GM21737 (cell line): ENCODE results near the gene MYO7B.

Source experiments
- ATAC-seq: cut with Tn5 transposase; IDR thresholded peaks from one replicate; pipeline ENCODE4 v1.9.1; 2021; ENCODE audit warnings: mild to moderate bottlenecking, moderate library complexity; ENCODE audit not compliant: unreplicated experiment

The MYO7B gene

DNA sequence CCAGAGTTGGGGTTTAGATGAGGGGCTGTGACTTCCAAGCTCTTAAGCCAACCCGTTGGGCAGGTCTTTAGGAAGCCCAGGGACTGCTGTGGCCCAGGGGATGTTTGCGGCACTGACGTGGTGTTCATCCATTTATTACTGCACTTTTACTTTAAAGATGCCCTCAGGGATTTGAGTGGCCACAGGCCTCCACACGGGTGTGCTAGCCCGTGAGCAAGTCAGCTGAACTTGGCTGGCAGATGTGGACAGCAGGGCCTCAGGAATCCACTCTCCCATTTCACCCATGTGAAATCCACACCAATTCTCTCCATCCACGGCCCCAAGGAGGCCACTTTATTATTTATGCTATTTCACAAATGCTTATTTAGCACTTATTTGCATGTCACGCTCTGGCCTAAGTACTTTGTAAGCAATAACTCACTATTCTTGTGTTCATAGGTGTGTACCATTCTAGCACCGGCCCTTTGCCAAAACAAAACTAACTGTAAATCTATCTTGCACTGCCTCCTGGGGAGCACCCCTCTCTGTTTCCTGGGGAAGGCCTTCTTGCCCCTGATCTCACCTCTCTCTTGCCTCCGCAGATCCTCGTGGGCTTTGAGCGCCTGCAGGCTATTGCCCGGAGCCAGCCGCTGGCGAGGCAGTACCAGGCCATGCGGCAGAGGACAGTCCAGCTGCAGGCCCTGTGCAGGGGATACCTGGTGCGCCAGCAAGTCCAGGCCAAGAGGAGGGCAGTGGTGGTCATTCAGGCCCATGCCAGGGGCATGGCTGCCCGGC, 71.3 kb downstream of the MYO7B start:
- ATAC-seq = no peak

DNA sequence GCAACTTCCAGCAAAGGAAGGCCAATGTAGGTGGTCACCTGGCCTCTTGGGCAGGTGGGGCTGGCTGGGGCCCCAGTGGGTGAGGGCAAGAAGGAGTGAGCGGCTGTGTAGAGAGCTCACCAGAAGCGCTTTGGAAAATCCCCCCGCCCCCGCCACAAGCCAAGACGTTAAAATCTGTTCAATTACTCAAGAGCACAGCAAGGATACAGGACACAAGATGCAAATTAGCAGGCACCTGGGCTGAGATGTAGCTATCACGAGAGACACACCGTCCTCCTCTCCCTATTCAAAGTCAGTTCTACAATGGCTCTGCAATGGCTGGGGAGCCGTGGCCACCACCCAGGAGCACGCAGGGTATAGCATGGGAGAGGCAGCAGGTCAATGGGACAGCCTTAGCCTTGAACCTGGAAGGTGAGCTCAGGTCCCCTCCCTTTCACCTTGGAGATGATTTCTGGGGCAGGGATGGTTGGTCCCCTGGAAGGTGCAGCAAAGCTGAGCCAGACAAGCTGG, 72.0 kb downstream of the MYO7B start:
- ATAC-seq = no peak

DNA sequence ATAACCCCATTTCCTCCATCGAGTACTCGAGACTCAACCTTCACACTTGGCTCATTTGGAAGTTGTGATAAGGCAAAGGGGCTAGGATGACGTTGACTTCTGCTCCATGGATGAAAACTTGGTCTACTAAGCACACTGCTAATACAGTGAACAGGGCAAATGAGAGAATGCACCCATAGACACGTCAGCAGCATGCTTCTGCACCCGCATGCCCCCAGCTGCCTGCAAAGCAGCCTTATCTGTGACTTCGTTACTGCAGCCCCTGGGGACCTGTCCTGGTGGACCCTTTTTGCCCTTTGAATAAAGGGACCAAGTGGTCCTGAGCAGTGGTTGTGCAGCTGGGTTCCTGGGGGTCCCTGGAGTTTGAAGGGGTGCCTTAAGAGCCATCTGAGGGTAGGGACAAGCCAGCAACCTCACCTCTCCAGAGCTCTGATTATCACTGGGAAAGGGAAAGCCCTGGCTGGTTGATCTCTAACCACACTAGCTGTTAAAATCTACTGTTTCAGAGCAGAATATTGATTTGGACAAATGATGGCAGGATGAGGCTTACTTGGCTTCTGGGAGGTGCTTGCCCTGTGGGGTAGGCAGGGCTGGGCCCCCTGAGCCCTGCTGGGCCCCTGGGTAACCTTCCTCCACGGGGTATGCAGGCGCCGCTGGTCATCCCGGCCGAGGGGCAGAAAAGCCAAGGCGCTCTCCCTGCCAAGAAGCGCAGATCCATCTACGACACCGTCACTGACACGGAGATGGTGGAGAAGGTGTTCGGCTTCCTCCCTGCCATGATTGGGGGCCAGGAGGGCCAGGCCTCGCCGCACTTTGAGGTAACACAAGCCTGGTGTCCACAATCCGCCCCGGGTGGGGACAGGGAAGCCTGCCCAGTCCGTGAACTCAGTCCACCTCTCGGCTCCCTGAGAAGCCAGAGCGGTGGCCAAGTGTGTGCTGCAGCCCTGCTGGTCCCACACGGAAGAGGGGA, 72.9 kb downstream of the MYO7B start:
- no peak for ATAC-seq

DNA sequence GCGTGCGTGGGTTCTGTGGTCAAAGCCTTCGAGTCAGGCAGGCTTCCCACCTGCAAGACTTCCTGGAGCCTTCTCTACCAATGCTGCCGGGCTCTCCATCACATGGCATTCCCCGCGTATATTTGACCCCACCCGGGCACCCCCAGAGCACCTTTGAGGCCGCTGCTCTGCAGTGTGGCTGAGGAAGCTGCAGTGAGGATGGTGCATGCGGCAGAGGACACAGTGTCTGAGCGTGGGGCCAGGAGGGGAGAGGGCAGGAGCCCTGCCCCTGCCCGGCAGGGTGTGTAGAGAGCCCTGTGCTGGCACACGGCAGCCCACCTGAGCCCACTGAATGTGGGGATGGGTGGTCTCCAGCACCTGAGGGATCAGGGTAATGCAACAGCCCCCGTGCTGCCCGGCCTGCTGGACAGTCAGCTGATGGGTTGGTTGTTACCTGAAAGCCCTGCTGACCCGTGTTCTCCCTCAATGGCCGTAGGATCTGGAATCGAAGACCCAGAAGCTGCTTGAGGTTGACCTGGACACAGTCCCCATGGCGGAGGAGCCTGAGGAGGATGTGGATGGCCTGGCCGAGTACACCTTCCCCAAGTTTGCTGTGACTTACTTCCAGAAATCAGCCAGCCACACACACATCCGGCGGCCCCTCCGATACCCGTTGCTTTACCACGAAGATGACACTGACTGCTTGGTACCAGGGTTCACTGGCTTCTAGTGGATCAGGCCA, 73.7 kb downstream of the MYO7B start:
- no peak for ATAC-seq

DNA sequence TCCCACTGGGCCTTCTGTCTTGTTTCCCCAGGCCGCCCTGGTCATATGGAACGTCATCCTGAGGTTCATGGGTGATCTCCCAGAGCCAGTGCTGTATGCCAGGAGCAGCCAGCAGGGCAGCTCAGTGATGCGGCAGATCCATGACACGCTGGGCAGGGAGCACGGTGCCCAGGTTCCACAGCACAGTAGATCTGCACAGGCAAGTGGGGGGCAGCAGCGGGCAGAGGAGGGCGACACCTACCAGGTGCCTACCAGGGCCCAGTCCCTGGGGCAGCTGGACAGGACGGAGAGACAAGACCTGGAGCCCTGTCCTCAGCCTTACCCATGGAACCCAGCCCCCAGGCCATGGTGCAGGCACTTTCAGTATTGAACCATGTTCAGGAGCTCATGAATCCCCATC, 74.3 kb downstream of the MYO7B start:
- no peak for ATAC-seq

DNA sequence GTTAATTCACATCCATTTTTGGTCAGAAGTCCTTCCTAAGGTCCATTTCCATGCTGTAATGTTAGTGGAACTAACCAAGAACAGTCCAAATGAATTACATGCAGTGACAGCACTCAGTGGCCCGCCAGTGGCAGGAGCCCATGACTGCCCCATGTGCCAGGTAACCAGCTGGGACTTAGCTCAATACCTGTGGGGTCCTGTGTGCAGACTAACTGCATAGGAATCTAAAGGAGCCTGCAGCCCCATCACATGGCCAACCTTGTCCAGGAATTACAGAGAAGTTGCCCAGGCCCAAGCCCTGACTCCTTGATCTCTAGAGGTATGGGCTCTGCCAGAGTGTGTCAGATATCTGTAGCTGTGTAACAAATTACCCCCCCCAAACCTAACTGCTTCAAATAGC, 75.1 kb downstream of the MYO7B start:
- no peak for ATAC-seq

DNA sequence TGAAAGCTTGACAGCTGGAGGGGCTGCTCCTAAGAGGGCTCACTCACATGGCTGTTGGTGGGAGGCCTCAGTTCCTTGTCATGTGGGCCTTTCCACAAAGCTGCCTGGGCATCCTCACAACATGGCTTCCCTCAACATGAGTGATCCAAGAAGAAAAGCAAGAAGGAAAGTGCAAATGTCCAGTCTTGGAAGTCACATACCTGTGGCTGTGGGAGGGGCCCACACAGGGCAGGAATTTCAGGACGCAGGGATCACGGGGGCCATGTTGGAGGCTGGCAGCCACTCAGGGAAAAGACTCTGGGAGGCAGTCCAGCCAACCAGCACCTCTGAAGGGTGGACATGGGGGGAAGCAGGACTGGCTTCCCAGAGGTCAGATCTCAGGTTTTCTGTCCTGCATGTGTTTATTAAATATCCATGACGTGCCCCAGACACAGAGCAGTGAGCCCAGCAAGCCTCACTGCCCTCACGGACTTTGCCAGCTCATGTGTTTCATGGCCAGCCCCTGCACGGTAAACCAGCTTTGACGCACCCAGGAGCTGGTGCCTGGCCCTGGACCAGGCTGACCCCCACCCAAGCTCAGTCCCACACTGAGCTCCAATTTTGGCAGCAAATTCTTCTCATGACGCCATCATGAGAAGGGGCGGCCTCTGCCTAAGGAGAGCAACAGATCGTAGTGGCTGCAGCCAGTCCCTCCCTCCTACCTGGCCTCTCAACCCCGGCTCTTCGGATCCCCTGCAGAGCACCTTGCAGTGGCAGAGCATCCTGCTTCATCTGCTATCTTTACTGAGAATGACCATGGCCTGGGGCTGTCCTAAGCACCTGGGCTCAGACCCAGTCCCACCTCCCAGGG, 75.8 kb downstream of the MYO7B start:
- no peak for ATAC-seq

DNA sequence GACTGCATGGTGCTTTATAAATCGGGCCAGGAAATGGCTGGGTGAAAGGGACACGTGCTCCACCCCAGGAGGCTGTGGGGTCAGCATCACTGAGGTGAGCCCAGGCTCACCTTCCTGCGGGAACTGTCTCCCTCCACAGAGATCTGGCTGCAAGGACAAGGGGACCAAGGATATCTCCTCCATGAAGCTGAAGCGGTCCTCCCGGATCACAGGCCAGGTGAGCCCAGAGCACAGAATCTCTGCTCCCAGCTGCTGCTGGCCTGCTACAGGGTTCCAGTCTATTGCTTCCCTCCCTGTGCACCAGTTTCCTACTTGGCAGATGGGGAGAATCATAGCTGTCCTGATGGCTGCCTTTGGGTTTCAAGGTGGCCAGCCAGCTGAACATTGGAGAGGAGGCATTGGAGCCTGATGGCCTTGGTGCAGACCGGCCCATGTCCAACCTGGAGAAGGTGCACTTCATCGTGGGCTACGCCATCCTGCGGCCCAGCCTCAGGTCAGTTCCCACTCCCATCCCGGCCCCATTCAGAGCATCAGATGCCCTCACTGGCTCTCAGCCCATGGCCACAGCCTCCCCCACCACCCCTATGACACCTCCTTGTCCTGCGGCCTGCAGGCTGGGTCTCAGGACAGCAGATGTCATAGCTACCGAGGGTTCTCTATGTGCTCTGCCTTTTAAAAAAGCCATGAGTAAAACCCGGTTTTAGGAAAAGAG, 76.8 kb downstream of the MYO7B start:
- no peak for ATAC-seq

DNA sequence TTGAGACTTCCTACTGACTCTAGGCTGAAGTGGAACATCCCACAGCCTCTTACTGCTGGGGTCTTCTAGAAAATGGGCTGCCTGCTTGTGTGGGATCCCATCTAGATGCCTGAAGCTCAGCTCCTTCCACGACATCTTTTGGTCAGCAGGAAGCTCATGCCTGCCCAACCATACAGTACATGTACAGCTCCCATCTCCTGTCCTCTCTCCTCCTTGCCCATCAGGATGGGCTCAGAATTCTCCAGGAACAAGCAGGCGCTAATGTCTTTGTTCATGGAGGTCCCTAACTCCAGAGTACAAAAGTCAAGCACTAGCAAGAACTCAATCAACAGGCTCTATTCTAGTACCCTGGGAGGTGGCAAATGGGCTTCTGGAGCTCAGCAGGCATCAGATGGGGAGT, 78.8 kb downstream of the MYO7B start:
- no peak for ATAC-seq

DNA sequence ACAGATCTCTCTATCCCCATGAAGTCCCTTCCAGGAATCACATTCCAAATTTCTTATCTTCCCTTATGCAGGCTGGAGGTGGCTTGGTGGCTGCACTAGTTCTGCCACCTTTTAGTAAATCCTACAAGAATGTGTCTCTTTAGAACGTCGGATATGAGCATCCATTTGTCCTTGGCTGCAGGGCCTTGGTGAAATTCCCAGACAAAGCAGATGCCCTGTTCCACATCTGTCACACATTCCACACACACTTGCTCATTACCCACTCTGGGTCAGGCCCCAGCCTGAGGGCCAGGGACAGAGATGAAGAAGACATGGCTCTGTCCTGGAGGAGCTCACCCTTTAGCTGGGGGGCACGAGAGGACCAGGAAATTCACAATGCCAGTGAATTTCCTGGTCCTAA, 79.2 kb downstream of the MYO7B start:
- no peak for ATAC-seq

DNA sequence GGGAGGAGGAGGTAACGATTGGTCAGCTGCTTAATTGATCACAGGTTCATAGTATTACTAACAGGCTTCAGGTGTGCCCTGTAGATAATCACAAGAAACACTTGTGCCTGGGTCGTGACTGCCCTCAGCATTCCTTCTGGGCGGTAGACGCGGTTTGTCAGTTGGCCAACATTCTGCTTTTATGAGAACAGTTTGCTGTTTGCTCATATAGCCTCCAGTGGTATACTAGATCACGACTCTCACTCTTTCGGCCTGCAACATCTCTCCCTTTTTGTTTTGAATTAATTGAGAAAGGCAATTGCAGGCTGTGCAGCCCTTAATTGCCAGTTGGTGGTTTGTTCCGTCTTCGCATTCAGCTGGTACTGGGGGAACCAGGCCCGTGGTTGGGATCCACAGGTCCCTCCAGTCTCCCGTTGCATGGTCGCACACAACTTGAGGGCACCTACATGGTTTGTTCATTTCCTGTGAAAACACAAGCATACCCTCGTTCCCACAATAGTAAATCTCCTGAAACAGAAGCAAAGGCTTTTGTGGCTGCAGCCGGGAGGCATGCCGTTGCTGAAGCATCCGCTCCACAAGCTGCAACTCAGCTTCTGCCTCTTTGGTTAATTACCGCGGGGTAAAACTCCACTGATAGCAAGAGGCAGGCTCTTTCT, 80.2 kb downstream of the MYO7B start:
- ATAC-seq = no peak

DNA sequence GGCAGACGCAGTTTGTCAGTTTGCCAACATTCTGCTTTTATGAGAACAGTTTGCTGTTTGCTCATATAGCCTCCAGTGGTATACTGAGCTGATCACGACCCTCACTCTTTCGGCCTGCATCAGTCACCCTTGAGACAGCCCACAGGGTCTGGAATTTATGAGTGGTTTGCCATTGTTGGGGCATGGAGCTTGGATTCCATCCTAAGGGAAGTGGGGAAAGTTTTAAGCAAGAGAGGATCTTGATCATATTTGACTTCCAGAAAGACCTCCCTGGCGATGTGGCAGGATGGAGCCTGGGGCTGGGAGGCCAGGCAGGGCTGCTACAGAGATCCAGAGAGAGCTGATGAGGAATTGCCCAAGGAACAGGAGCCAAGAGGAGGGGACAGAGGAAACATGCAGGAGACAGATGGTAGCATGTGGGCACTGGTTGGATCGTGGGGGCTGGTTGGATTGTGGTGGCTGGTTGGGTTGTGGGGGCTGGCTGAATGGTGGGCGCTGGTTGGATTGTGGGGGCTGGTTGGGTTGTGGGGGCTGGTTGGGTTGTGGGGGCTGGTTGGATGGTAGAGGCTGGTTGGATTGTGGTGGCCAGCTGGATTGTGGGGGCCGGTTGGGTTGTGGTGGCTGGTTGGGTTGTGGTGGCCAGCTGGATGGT, 83.2 kb downstream of the MYO7B start:
- ATAC-seq = no peak

DNA sequence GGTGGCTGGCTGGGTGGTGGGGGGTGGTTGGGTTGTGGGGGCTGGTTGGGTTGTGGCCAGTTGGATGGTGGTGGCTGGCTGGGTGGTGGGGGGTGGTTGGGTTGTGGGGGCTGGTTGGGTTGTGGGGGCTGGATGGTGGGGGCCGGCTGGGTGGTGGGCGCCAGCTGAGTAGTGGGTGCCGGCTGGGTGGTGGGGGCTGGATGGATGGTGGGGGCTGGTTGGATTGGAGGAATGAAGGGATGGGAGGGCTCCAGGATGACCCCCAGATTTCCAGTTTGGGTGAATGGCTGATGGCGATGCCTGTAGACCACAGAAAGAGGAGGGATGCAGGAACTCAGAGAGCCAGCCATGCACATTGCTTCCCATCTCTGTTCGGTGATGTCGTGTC, 83.7 kb downstream of the MYO7B start:
- ATAC-seq = no peak

DNA sequence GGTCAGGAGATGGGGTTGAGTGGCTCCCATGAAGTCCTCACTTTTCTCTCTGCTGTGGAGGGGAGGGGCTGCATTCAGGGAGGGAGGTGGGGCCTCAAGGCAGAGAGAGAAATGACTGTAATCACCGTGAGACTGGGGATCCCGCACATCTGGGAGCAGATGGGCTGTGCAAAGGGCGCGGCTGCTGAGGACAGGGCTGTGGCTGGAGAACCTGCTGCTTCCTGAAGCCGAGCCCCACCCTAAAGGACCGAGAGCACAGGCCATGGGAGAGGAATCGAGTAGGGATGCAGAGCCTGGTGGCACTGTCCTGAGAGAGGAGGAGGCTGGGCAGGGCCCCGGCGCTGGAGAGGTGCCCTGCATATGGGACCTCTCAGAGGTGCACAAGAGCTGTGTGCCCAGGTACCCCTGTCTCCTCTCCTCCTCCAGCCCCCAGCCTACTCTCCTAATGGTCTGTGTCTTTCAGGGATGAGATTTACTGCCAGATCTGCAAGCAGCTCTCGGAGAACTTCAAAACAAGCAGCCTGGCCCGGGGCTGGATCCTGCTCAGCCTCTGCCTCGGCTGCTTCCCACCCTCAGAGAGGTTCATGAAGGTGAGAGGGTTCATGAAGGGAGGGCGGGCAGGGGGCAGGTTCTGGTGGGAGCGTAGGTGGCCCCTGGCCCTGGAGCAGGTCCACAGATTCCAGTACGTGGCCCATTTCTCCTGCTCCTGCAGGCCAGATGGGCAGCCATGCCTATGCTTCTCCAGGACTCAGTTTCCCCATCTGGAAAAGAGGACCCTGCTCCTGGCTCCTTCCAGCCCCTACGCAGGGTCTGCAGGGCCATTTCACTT, 84.6 kb downstream of the MYO7B start:
- ATAC-seq = no peak

DNA sequence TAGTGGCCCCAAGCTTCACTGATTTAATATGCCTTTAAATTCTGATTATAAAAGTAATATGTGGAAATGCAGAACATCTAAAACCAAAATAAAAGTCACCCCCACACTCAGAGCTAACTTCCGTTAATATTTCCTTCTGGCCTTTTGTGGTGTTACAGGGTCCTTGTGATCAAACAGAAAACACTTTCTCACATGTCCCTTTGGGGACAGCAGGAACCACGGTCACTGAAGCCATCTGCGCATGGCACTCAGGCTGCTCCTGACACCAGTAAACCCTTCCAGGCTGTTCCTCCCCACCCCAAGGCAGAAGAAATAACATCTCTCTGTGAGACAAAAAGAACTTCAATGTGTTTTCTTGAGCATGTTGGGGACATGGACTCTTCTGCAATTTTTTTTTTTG, 85.4 kb downstream of the MYO7B start:
- ATAC-seq = no peak

DNA sequence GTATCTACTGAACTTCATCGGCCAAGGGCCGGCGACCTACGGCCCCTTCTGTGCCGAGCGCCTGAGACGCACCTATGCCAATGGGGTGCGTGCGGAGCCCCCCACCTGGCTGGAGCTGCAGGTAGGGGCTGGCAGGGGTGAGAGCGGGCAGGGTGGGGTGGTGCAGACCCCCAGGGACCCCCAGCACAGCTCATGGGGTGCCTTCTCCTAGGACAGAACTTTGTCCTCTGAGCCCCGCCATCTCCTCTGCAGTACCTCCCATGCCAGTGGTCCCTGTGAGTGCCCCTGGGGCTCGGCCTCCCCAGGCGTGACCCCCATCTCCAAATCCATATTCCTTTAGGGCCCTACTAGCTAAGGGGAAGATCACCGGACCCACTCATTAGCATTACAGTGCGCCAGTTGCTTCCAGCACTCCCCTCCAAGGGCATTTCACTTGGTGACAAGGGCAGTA, 86.5 kb downstream of the MYO7B start:
- no peak for ATAC-seq

DNA sequence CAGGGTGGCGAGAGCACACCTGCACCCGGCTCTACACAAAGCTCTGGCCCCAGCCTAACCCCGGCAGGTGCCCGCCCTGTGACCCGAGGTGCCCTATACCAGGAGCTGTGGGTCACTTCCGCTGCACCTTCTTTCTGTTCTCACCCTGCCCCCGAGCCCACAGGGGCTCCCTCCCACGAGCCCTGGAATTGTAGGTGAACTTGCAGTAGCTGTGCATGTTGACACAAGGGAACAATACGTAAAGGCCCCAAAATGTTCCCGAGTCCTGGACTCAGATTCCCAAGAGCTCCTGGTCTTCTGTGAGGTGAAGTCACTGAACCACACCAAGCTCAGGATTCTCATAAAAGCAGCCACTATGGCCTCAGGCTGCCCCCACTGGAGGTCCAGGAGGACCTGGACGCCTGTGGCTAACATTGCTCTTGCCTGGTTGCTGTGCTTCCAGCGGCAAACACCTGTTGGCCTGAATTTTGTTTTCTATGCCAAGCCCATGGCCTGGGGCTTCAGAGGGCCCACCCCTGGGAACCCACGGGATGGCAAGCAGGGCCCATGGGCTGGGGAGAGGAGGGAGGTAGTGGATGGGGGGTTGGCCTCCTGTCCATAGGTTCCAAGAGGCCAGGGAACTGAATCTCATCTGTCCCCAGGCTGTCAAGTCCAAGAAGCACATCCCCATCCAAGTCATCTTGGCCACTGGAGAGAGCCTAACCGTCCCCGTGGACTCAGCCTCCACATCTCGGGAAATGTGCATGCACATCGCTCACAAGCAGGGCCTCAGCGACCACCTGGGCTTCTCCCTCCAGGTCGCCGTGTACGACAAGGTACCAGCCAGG, 87.3 kb downstream of the MYO7B start:
- ATAC-seq = no peak
